Natural killer cell (primary cell): Measurements from ENCODE around the gene MUCL3. TPM values are rescaled to one million over a fixed set of nuclear protein-coding genes. Genes with fewer than 3 reads are reported as not detected.

Experiments used
- ATAC-seq, 3 donors: fragments of 150-1000 bp in 2 of 3; fragments of 200-7000 bp in 1 of 3; cut with Tn5 transposase; 1 replicate in 1 of 3; 2 replicates in 2 of 3; pipeline ENCODE4 v1.10.0; 2021; ENCODE audit warnings: mild to moderate bottlenecking in 2 of 3, moderate library complexity in 2 of 3
- DNase-seq, 2 donors: peaks; one replicate each; pipeline versions ENCODE4 v3.0.0 to v3.0.0-alpha.2; 2013 to 2021; ENCODE audit warnings: mixed read lengths in 1 of 2
- H3K27ac ChIP-seq: one replicate; pipeline ENCODE4 v1.5.1; 2013; ENCODE audit warnings: mild to moderate bottlenecking, low read length
- H3K27me3 ChIP-seq: one replicate; pipeline ENCODE4 v1.6.1; 2013; ENCODE audit warnings: low read length; ENCODE audit not compliant: control insufficient read depth, insufficient read depth
- H3K36me3 ChIP-seq: one replicate; pipeline ENCODE4 v1.6.1; 2013; ENCODE audit warnings: low read length; ENCODE audit not compliant: control insufficient read depth, insufficient read depth
- H3K4me1 ChIP-seq: one replicate; pipeline ENCODE4 v1.6.1; 2013; ENCODE audit warnings: low read length; ENCODE audit not compliant: control insufficient read depth, insufficient read depth
- H3K4me3 ChIP-seq: one replicate; pipeline ENCODE4 v1.5.1; 2013; ENCODE audit warnings: low read length
- H3K9me3 ChIP-seq: one replicate; pipeline ENCODE4 v1.6.1; 2013; ENCODE audit warnings: low read length; ENCODE audit not compliant: control insufficient read depth, insufficient read depth
- H3K27ac Mint-ChIP-seq, 2 donors: one replicate each; pipeline ENCODE4 v1.8.0; 2022; ENCODE audit warnings: mild to moderate bottlenecking in 2 of 2, mixed read lengths in 2 of 2, moderate library complexity in 1 of 2
- H3K27me3 Mint-ChIP-seq, 2 donors: one replicate each; pipeline ENCODE4 v1.8.0; 2022; ENCODE audit warnings: low read depth in 2 of 2, mixed read lengths in 2 of 2
- H3K36me3 Mint-ChIP-seq: one replicate; pipeline ENCODE4 v1.8.0; 2022; ENCODE audit warnings: mixed read lengths
- H3K4me1 Mint-ChIP-seq, 2 donors: one replicate each; pipeline ENCODE4 v1.8.0; 2022; ENCODE audit warnings: mixed read lengths in 2 of 2
- H3K4me3 Mint-ChIP-seq: one replicate; pipeline ENCODE4 v1.8.0; 2022; ENCODE audit warnings: mild to moderate bottlenecking, moderate library complexity, mixed read lengths
- H3K9me3 Mint-ChIP-seq, 2 donors: one replicate each; pipeline ENCODE4 v1.8.0; 2022; ENCODE audit warnings: mixed read lengths in 2 of 2
- WGBS: methylation state at CpG from one replicate; pipeline ENCODE4 v1.1.7; 2013; ENCODE audit warnings: missing lambda C conversion rate; ENCODE audit not compliant: insufficient coverage; 5-methylcytosine and 5-hydroxymethylcytosine counted together
- intact Hi-C: fragments of 100-400 bp; cut with micrococcal nuclease; formaldehyde crosslinking; loops from one replicate; pipeline ENCODE4 v1.14.2; 2022
- total RNA-seq, 4 donors: library from RNA; stranded (reverse); fragments of 120-200 nt in 1 of 4; gene quantifications; one replicate each; pipeline versions ENCODE4 v1.2.3 to v1.2.4, GENCODE V29; 2013 to 2022
- TF ChIP-seq, protein P1 (sequence below): fragments of 200-600 bp; IDR thresholded peaks from one replicate; pipeline ENCODE4 v1.8.0; 2022; ENCODE audit warnings: antibody characterized with exemption

The MUCL3 gene
- total RNA-seq, 3 donors from 2014 or later (not counting 1 experiment from before 2014, with no cell fraction given), result not detected

DNA sequence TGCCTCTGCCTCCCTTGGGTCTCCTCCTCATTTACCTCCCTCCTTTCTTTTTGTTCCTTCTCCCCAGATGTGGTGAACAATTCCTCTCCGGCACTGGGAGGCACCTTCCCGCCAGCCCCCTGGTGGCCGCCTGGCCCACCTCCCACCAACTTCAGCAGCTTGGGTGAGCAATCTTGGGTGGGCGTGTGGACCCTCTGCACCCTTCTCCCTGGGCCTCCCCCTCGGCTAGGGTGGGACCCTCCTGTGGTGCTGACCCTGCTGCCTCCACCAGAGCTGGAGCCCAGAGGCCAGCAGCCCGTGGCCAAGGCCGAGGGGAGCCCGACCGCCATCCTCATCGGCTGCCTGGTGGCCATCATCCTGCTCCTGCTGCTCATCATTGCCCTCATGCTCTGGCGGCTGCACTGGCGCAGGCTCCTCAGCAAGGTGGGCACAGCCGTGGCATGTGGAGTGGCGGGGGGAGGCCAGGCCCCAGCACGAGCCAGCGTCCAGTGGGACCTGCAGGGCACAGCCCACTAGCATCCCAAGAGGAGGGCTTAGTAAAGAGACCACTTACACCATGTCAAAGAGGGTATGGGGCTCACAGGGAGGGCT, 47.7 kb upstream of the MUCL3 start:
- intact Hi-C loops, result no loop called here
- Mint-ChIP-seq H3K9me3 (no peaks in the 10 kb centered on the region), H3K36me3 (no peaks in the 10 kb centered on the region), H3K27me3 (peaks cover 0 to 14% of the 10 kb centered on the region in 2 donors), H3K4me3 (no peak overlapping the region), H3K4me1 (no peaks in the 10 kb centered on the region), H3K27ac (no peak overlapping the region)
- Histone ChIP-seq H3K27ac (no peak overlapping the region), H3K36me3 (no peaks in the 10 kb centered on the region), H3K27me3 (no peaks in the 10 kb centered on the region), H3K4me3 (no peak overlapping the region), H3K9me3 (no peaks in the 10 kb centered on the region), H3K4me1 (no peaks in the 10 kb centered on the region)
- ATAC-seq, result no peak
- WGBS, result 90% methylated on average over 16 of the region's 16 CpGs
- DNase-seq, result no peak
- TF ChIP-seq, protein P1, sequence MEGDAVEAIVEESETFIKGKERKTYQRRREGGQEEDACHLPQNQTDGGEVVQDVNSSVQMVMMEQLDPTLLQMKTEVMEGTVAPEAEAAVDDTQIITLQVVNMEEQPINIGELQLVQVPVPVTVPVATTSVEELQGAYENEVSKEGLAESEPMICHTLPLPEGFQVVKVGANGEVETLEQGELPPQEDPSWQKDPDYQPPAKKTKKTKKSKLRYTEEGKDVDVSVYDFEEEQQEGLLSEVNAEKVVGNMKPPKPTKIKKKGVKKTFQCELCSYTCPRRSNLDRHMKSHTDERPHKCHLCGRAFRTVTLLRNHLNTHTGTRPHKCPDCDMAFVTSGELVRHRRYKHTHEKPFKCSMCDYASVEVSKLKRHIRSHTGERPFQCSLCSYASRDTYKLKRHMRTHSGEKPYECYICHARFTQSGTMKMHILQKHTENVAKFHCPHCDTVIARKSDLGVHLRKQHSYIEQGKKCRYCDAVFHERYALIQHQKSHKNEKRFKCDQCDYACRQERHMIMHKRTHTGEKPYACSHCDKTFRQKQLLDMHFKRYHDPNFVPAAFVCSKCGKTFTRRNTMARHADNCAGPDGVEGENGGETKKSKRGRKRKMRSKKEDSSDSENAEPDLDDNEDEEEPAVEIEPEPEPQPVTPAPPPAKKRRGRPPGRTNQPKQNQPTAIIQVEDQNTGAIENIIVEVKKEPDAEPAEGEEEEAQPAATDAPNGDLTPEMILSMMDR, result no peak

DNA sequence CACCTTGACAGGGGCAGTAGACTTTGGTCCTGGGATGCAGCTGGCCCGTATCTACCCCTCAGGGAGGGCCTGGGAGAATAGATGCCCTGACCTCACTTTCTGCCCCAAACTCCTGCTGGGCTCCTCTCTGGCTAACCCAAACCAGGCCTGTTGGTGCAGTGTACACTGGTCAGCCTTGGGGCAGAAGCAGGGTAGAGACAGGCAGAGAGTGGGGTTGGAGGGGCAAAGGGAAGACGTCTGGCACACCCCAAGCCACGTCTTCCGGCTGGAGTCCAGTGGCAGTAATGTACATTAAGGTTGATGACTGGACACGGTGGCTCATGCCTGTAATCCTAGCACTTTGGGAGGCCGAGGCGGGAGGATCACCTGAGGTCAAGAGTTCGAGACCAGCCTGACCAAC, 47.1 kb upstream of the MUCL3 start:
- Histone ChIP-seq H3K27ac (no peak overlapping the region), H3K9me3 (no peaks in the 10 kb centered on the region), H3K4me3 (no peak overlapping the region), H3K4me1 (no peaks in the 10 kb centered on the region), H3K36me3 (no peaks in the 10 kb centered on the region), H3K27me3 (no peaks in the 10 kb centered on the region)
- intact Hi-C loops, result no loop called here
- Mint-ChIP-seq H3K27ac (no peak overlapping the region), H3K4me3 (no peak overlapping the region), H3K4me1 (no peaks in the 10 kb centered on the region), H3K36me3 (no peaks in the 10 kb centered on the region), H3K9me3 (no peaks in the 10 kb centered on the region), H3K27me3 (peaks cover 0 to 14% of the 10 kb centered on the region in 2 donors)
- no peak for ATAC-seq
- WGBS, result 95% methylated on average over 8 of the region's 8 CpGs
- TF ChIP-seq, protein P1, result no peak
- DNase-seq, result no peak

DNA sequence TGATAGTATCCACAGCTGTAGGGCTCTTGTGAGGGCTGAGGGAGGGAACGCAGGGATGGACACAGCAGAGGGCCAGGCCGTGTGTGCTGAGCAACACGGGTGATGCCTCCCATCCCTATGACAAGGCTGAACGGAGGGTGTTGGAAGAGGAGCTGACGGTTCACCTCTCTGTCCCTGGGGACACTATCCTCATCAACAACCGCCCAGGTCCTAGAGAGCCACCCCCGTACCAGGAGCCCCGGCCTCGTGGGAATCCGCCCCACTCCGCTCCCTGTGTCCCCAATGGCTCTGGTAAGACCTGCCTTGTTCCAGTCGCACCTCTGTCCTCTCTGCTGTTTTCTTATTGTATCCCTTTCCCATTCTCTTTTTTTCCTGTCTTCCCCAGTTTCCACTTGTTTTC, 46.4 kb upstream of the MUCL3 start:
- Mint-ChIP-seq H3K4me1 (no peaks in the 10 kb centered on the region), H3K36me3 (no peaks in the 10 kb centered on the region), H3K27ac (no peak overlapping the region), H3K9me3 (no peaks in the 10 kb centered on the region), H3K4me3 (no peak overlapping the region), H3K27me3 (peaks cover 0 to 14% of the 10 kb centered on the region in 2 donors)
- intact Hi-C loops, result no loop called here
- H3K36me3 ChIP-seq, result no peaks in the 10 kb centered on the region
- H3K9me3 ChIP-seq, result no peaks in the 10 kb centered on the region
- no peaks in the 10 kb centered on the region for H3K4me1 ChIP-seq
- no peak overlapping the region for H3K27ac ChIP-seq
- WGBS, result 87% methylated on average over 12 of the region's 12 CpGs
- ATAC-seq (no peak), DNase-seq (no peak)
- no peak overlapping the region for H3K4me3 ChIP-seq
- TF ChIP-seq, protein P1, result no peak
- H3K27me3 ChIP-seq, result no peaks in the 10 kb centered on the region

DNA sequence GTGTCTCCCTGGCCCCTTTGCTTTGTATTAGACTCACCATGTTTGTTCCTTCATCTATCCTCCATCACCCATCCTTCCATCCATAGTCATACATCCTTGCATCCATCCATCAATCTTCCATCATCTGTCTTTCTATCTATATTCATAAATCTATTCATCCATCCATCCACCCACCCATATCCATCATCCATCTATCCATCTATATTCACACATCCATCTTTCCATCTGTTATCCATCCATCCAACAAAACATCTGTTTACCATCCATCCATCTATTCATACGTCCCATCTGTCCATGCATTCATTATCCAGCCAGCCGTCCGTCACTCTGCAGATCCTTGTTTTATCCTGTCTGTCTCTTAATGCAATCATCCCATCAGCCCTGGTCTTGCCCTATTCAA, 45.8 kb upstream of the MUCL3 start:
- H3K9me3 ChIP-seq, result no peaks in the 10 kb centered on the region
- no peak overlapping the region for H3K27ac Mint-ChIP-seq

More for the DNA sequence above, 45.8 kb upstream of the MUCL3 start:
- no peak for ATAC-seq
- Mint-ChIP-seq H3K27me3 (peaks cover 0 to 14% of the 10 kb centered on the region in 2 donors), H3K4me1 (no peaks in the 10 kb centered on the region), H3K36me3 (no peaks in the 10 kb centered on the region), H3K4me3 (no peak overlapping the region), H3K9me3 (no peaks in the 10 kb centered on the region)
- WGBS, result 98% methylated on average over 3 of the region's 3 CpGs
- H3K4me1 ChIP-seq, result no peaks in the 10 kb centered on the region
- H3K4me3 ChIP-seq, result no peak overlapping the region
- no peaks in the 10 kb centered on the region for H3K27me3 ChIP-seq
- H3K36me3 ChIP-seq, result no peaks in the 10 kb centered on the region
- DNase-seq, result no peak
- TF ChIP-seq, protein P1, result no peak
- intact Hi-C loops, result no loop called here
- H3K27ac ChIP-seq, result no peak overlapping the region
